ENCODE measurements around the gene SLC24A3.

- no peak for TF ChIP-seq CTCF (conservative IDR thresholded peaks at IDR 0.05)
- TF ChIP-seq EZH2 (IDR thresholded peaks at IDR 0.05; ENCODE audit: low read depth) = no peak
Observed at GRCh38 chr20:19616620-19617019, 404.2 kb downstream of the SLC24A3 start.

Measured in PC-9 (cell line).